Progenitor cell of endocrine pancreas (in vitro differentiated cells): ENCODE measurements around the gene SERHL2. TPM values are rescaled to one million over a fixed set of nuclear protein-coding genes. Genes with fewer than 3 reads are reported as not detected.
"Not testable (repeated sequence)": the region's sequence is repeated elsewhere in the genome, so short reads cannot be mapped to it uniquely, and the experiment has no call there.

ENCODE experiments used
- DNase-seq: peaks from one replicate; pipeline ENCODE4 v3.0.0; 2021; ENCODE audit warnings: low spot score; ENCODE audit not compliant: unreplicated experiment
- H3K27ac Mint-ChIP-seq: 2 replicates; pipeline ENCODE4 v1.8.0; 2021; ENCODE audit warnings: mild to moderate bottlenecking, moderate library complexity, mixed read lengths
- H3K27me3 Mint-ChIP-seq: 2 replicates; pipeline ENCODE4 v1.8.0; 2021; ENCODE audit warnings: mixed read lengths
- H3K36me3 Mint-ChIP-seq: 2 replicates; pipeline ENCODE4 v1.8.0; 2022; ENCODE audit warnings: mixed read lengths; ENCODE audit not compliant: insufficient read depth
- H3K4me1 Mint-ChIP-seq: 2 replicates; pipeline ENCODE4 v1.8.0; 2021; ENCODE audit warnings: low read depth, mixed read lengths
- H3K4me3 Mint-ChIP-seq: 2 replicates; pipeline ENCODE4 v1.8.0; 2021; ENCODE audit warnings: low read depth, mild to moderate bottlenecking, moderate library complexity, mixed read lengths
- H3K9me3 Mint-ChIP-seq: 2 replicates; pipeline ENCODE4 v1.8.0; 2021; ENCODE audit warnings: low read depth, mixed read lengths
- CTCF ChIP-seq: fragments of 200-600 bp; sonication (generic); IDR thresholded peaks from one replicate; pipeline ENCODE4 v1.5.0; 2021; ENCODE audit warnings: antibody characterized with exemption, mild to moderate bottlenecking; ENCODE audit not compliant: unreplicated experiment
- total RNA-seq: library from RNA; stranded (reverse); gene quantifications from 2 replicates; pipeline ENCODE4 v1.2.1, GENCODE V29; 2021

Gene SERHL2
- total RNA-seq, 1 donor from 2014 or later = 0.69 TPM

GRCh38 chr22:42512273-42512990 is 41.3 kb upstream of the SERHL2 start:
- H3K9me3 Mint-ChIP-seq, H3K27me3 Mint-ChIP-seq, H3K4me3 Mint-ChIP-seq, H3K4me1 Mint-ChIP-seq, H3K36me3 Mint-ChIP-seq, DNase-seq: not testable (repeated sequence)
- H3K27ac Mint-ChIP-seq = peak overlapping the region; percentile 86
- peak; percentile 59 for TF ChIP-seq CTCF

- H3K4me3 Mint-ChIP-seq, H3K27me3 Mint-ChIP-seq, H3K36me3 Mint-ChIP-seq, DNase-seq, H3K4me1 Mint-ChIP-seq, H3K27ac Mint-ChIP-seq, H3K9me3 Mint-ChIP-seq: not testable (repeated sequence)
These were observed 39.4 kb upstream of the SERHL2 start for GRCh38 chr22:42514331-42514730.

- H3K36me3 Mint-ChIP-seq, H3K27ac Mint-ChIP-seq, DNase-seq, H3K27me3 Mint-ChIP-seq, H3K4me3 Mint-ChIP-seq, H3K9me3 Mint-ChIP-seq: not testable (repeated sequence)
- peaks cover 10% of the 10 kb centered on the region for H3K4me1 Mint-ChIP-seq
These were observed 38.5 kb upstream of the SERHL2 start for GRCh38 chr22:42515304-42515703.

- Mint-ChIP-seq H3K4me3 (no peak overlapping the region), H3K27ac (no peak overlapping the region), H3K9me3 (no peaks in the 10 kb centered on the region), H3K27me3 (no peaks in the 10 kb centered on the region), H3K36me3 (peaks cover 6% of the 10 kb centered on the region), H3K4me1 (peaks cover 10% of the 10 kb centered on the region)
- DNase-seq = no peak
- TF ChIP-seq CTCF = no peak
These were observed 37.9 kb upstream of the SERHL2 start for GRCh38 chr22:42515896-42516295.

GRCh38 chr22:42517103-42517502 is 36.7 kb upstream of the SERHL2 start:
- H3K27ac Mint-ChIP-seq, H3K9me3 Mint-ChIP-seq, H3K36me3 Mint-ChIP-seq, H3K27me3 Mint-ChIP-seq, DNase-seq, H3K4me3 Mint-ChIP-seq: not testable (repeated sequence)
- peaks cover 10% of the 10 kb centered on the region for H3K4me1 Mint-ChIP-seq

GRCh38 chr22:42518638-42519524 is 34.9 kb upstream of the SERHL2 start:
- H3K27me3 Mint-ChIP-seq, H3K36me3 Mint-ChIP-seq, DNase-seq, H3K9me3 Mint-ChIP-seq, H3K4me1 Mint-ChIP-seq: not testable (repeated sequence)
- Mint-ChIP-seq H3K27ac (peak overlapping the region; percentile 97), H3K4me3 (peak overlapping the region; percentile 98)

- peaks cover 2% of the 10 kb centered on the region for H3K36me3 Mint-ChIP-seq
- peak; percentile 59 for DNase-seq
- H3K4me3 Mint-ChIP-seq = peak within 1 kb of the TSS; percentile 98
- no peaks in the 10 kb centered on the region for H3K27me3 Mint-ChIP-seq
- peak; percentile 11 for TF ChIP-seq CTCF
- H3K4me1 Mint-ChIP-seq = peaks cover 8% of the 10 kb centered on the region
- H3K9me3 Mint-ChIP-seq = no peaks in the 10 kb centered on the region
- H3K27ac Mint-ChIP-seq = peak within 1 kb of the TSS; percentile 97
These were observed 34.0 kb upstream of the SERHL2 start, which contains the start of gene RRP7A for GRCh38 chr22:42519525-42520401. TSS of gene RRP7A (minus strand) at chr22:42519796. CDS start at chr22:42519786, 10 bp downstream.
